Esophagus muscularis mucosa (tissue), 4 donors: ENCODE results near the gene NPY4R2. TPM values are rescaled to one million over a fixed set of nuclear protein-coding genes. Genes with fewer than 3 reads are reported as not detected.
"Not testable (repeated sequence)": the region's sequence is repeated elsewhere in the genome, so short reads cannot be mapped to it uniquely, and the experiment has no call there.

Experiments used
- DNase-seq: peaks from one replicate; pipeline ENCODE4 v3.0.0-alpha.2; 2017; ENCODE audit errors: extremely low spot score
- H3K27ac ChIP-seq, 4 donors: fragments of 200-600 bp; sonication (generic); replicated peaks in 1 of 4; 1 replicate in 3 of 4; 2 replicates in 1 of 4; pipeline ENCODE4 v1.5.1; 2016 to 2019; ENCODE audit warnings: mild to moderate bottlenecking in 1 of 4
- H3K27me3 ChIP-seq, 4 donors: fragments of 200-600 bp; sonication (generic); one replicate each; pipeline versions ENCODE4 v1.5.1 to v1.6.0; 2016 to 2019
- H3K36me3 ChIP-seq, 4 donors: fragments of 200-600 bp; sonication (generic); one replicate each; pipeline ENCODE4 v1.5.1; 2016 to 2019
- H3K4me1 ChIP-seq, 4 donors: fragments of 200-600 bp; sonication (generic); one replicate each; pipeline ENCODE4 v1.5.1; 2016 to 2019
- H3K4me3 ChIP-seq, 4 donors: fragments of 200-600 bp; sonication (generic); 1 replicate in 2 of 4; 2 replicates in 2 of 4; pipeline ENCODE4 v1.5.1; 2016 to 2019; ENCODE audit warnings: mild to moderate bottlenecking in 4 of 4, moderate library complexity in 1 of 4
- H3K9me3 ChIP-seq, 4 donors: fragments of 200-600 bp; sonication (generic); 1 replicate in 3 of 4; 2 replicates in 1 of 4; pipeline ENCODE4 v1.5.1; 2016 to 2019
- WGBS: methylation state at CpG from one replicate; pipeline ENCODE4 v1.1.5; 2018; 5-methylcytosine and 5-hydroxymethylcytosine counted together
- intact Hi-C: fragments of 100-400 bp; cut with DNase I; formaldehyde crosslinking; loops from one replicate; pipeline ENCODE4 v1.15.1; 2023
- total RNA-seq, 4 donors: library from RNA; depleted of rRNA; stranded (reverse); fragments of >200 nt; gene quantifications; one replicate each; pipeline versions ENCODE4 v1.1.0 to v1.2.1, GENCODE V29; 2016

The NPY4R2 gene
- total RNA-seq, 4 donors from 2014 or later = not detected

DNA sequence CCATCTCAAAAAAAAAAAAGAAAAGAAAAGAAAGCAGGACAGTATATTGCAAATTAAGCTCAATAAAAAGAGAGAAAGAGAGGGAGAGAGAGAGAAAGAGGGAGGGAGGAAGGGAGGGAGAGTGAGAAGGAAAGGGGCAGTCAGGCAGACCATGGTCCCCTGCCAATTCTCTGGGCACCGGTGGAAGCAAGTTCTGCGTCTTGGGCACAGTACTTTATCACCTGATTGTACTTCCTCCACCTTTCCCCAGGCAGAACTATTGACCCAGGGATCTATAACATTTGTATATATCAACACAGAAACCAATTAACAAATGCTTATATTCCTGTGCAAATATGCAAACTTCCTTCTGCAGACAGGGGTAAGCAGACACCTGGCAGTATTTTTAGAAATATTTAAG lies 22.4 kb downstream of the NPY4R2 start:
- DNase-seq, intact Hi-C loops, H3K27ac ChIP-seq, H3K27me3 ChIP-seq, H3K4me3 ChIP-seq, H3K9me3 ChIP-seq, H3K4me1 ChIP-seq, H3K36me3 ChIP-seq: not testable (repeated sequence)
- no CpG with 5 or more reads among the region's 2 CpGs for WGBS

- DNase-seq, intact Hi-C loops, H3K36me3 ChIP-seq, H3K27ac ChIP-seq, H3K9me3 ChIP-seq, H3K4me1 ChIP-seq, H3K4me3 ChIP-seq, H3K27me3 ChIP-seq: not testable (repeated sequence)
- whole genome bisulfite sequencing = 75% methylated on average over 6 of the region's 6 CpGs
These were observed 22.9 kb downstream of the NPY4R2 start for GRCh38 chr10:47941379-47941778.

- 71% methylated on average over 1 of the region's 8 CpGs for WGBS
- H3K36me3 ChIP-seq, H3K9me3 ChIP-seq, H3K27me3 ChIP-seq, H3K27ac ChIP-seq, intact Hi-C loops, H3K4me3 ChIP-seq, H3K4me1 ChIP-seq: not testable (repeated sequence)
- DNase-seq = peak; percentile 62
These were observed 24.0 kb downstream of the NPY4R2 start for GRCh38 chr10:47942351-47943019.

GRCh38 chr10:47943328-47943727 lies 24.9 kb downstream of the NPY4R2 start:
- H3K27me3 ChIP-seq, H3K36me3 ChIP-seq, intact Hi-C loops, H3K4me3 ChIP-seq, DNase-seq, H3K9me3 ChIP-seq, H3K4me1 ChIP-seq, H3K27ac ChIP-seq: not testable (repeated sequence)
- WGBS = no CpG with 5 or more reads among the region's 4 CpGs

DNA sequence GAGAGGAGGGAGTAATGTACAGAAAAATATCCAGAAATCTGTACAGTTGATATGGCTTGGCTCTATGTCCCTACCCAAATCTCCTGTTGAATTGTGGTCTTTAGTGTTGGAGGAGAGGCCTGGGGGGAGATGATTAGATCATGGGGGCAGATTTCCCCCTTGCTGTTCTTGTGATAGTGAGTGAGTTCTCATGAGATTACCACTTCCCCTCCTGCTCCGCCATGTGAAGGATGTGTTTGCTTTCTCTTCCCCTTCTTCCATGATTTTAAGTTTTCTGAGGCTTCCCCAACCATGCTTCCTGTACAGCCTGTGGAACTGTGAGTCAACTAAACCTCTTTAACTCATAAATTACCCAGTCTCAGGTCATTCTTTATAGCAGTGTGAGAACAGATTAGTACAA lies 29.0 kb downstream of the NPY4R2 start:
- H3K27me3 ChIP-seq, H3K27ac ChIP-seq, H3K9me3 ChIP-seq, H3K4me3 ChIP-seq, H3K4me1 ChIP-seq, intact Hi-C loops, H3K36me3 ChIP-seq: not testable (repeated sequence)
- DNase-seq = peak; percentile 17
- 71% methylated on average over 1 of the region's 1 CpG for WGBS

GRCh38 chr10:47957158-47957557 lies 38.7 kb downstream of the NPY4R2 start:
- H3K27me3 ChIP-seq, H3K36me3 ChIP-seq, H3K27ac ChIP-seq, H3K4me3 ChIP-seq, H3K4me1 ChIP-seq, DNase-seq, H3K9me3 ChIP-seq, intact Hi-C loops: not testable (repeated sequence)
- WGBS = 93% methylated on average over 7 of the region's 8 CpGs

GRCh38 chr10:47959677-47960076 lies 41.2 kb downstream of the NPY4R2 start:
- H3K36me3 ChIP-seq, intact Hi-C loops, H3K4me3 ChIP-seq, H3K4me1 ChIP-seq, H3K27ac ChIP-seq, DNase-seq, H3K27me3 ChIP-seq, H3K9me3 ChIP-seq: not testable (repeated sequence)
- no CpG with 5 or more reads among the region's 5 CpGs for WGBS

- H3K27me3 ChIP-seq, H3K9me3 ChIP-seq, intact Hi-C loops, H3K36me3 ChIP-seq, H3K27ac ChIP-seq, H3K4me1 ChIP-seq, H3K4me3 ChIP-seq, DNase-seq: not testable (repeated sequence)
- no CpG with 5 or more reads among the region's 2 CpGs for WGBS
These were observed 42.2 kb downstream of the NPY4R2 start for GRCh38 chr10:47960699-47961098.

DNA sequence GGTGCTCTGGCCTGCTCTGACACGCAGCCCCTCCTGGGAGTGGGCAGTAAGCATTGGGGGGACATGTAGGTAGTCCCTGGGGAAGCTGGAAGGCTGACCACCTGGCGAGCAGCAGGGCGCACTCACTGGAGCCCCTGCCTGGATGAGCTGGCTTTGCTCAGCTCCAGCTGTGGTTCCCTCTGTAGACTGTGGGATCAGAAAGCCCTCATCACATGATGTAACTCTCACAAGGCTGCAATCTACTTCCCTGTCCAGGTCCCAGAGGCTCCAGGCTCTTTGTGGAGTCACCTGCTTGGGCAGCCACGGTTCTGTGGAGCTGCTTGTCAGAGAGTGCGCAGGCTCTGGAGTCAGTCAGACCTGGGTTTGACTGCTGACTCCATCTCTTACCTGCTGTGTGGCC lies 44.3 kb downstream of the NPY4R2 start:
- H3K4me3 ChIP-seq, DNase-seq, H3K27ac ChIP-seq, H3K4me1 ChIP-seq, H3K9me3 ChIP-seq, H3K36me3 ChIP-seq, intact Hi-C loops, H3K27me3 ChIP-seq: not testable (repeated sequence)
- WGBS = no CpG with 5 or more reads among the region's 5 CpGs

DNA sequence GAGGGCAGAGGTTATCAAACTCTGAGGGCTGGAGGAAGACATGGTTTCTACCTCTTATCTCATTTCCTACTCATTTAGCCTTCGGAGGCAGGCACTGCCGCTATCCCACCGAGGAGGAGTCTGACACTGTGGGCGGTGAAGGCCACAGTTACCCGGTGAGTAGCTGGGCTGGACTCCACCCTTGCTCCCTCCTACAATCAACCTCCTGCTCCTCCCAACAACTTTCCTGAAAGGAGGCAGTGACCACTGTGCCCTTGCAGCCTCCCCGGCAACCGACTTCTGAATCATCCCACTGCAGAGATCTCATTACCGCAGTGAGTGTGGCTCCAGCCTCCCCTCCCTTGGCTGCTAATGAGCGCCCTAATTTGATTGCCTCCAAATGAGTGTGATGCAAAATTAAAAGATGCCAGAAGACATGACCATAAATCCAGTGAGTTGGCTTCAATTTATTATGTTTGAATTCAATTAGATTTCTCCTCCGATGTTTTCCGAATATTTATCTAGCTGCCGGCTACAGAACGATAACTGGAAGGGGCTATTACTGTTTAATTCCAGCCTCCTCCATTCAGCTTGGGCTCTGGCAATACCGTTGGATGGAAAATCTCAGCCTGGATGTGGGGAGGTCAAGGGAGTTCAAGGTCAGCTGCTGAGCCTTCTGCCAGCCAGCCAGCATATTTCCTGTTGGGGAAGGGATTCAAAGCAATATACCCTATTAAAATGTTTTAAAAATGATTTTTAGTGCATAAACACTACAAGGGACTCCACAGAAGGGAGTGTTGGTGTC lies 46.0 kb downstream of the NPY4R2 start:
- DNase-seq, H3K9me3 ChIP-seq, H3K4me1 ChIP-seq, intact Hi-C loops, H3K4me3 ChIP-seq, H3K27ac ChIP-seq, H3K27me3 ChIP-seq, H3K36me3 ChIP-seq: not testable (repeated sequence)
- no CpG with 5 or more reads among the region's 14 CpGs for WGBS

DNA sequence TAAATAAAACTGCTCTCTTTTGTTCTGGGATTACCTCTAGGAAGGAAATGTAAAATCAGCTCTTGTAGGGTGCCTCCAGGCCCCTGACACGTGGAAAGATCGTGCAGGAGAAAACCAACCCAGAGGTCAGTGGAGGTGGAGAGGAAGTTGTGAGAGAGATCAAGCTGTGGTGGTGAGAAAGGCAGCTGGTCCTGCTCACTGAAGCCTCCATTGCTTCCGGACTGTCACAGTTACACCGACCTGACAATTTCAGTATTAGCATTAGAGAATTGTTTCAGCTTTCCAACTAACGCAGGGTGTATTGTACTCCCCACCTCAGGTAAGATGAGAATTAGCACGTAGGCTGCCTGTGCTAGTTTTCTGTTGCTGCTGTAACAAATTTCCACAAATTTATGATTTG lies 50.5 kb downstream of the NPY4R2 start:
- not testable (repeated sequence) for H3K9me3 ChIP-seq, H3K4me1 ChIP-seq
- WGBS = 92% methylated on average over 6 of the region's 6 CpGs

GRCh38 chr10:47970047-47970446 lies 51.6 kb downstream of the NPY4R2 start:
- H3K4me3 ChIP-seq, H3K27me3 ChIP-seq, intact Hi-C loops, DNase-seq, H3K9me3 ChIP-seq, H3K4me1 ChIP-seq, H3K27ac ChIP-seq, H3K36me3 ChIP-seq: not testable (repeated sequence)
- WGBS = 86% methylated on average over 3 of the region's 3 CpGs

More for the DNA sequence above, 50.5 kb downstream of the NPY4R2 start:
- DNase-seq, H3K4me3 ChIP-seq, intact Hi-C loops, H3K27ac ChIP-seq, H3K27me3 ChIP-seq, H3K36me3 ChIP-seq: not testable (repeated sequence)

DNA sequence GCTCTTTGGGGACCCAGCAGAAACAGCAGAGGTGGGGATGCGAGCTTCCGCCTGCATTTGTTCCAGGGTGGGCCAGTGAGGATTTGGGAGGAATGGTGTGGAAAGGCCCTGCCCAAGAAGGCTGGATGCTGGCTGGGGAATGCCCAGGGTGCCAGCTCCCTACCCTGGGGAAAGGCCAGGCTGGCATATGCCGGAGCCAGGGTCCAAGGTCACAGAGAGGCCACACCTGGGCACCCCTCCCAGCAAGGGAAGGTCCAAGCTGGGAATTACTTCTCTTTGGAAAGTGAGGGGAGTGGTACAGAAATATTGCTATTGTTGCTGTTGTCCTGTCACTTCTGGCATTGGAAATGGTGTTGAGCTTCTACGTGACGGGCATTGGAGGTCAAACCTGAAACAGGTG lies 53.1 kb downstream of the NPY4R2 start:
- H3K27me3 ChIP-seq, intact Hi-C loops, H3K36me3 ChIP-seq, DNase-seq, H3K4me3 ChIP-seq, H3K4me1 ChIP-seq, H3K9me3 ChIP-seq, H3K27ac ChIP-seq: not testable (repeated sequence)
- WGBS = no CpG with 5 or more reads among the region's 5 CpGs
